Stimulated activated CD4-positive, alpha-beta T cell treated with anti-CD3 and anti-CD28 coated beads, Interleukin-1b, Interleukin-23, amount 100 ng/mL, for 48 hours (primary cell): ENCODE measurements around the gene PARD6A.
"Not testable (repeated sequence)": the region's sequence is repeated elsewhere in the genome, so short reads cannot be mapped to it uniquely, and the experiment has no call there.

ENCODE experiments used
- DNase-seq: peaks from one replicate; pipeline ENCODE4 v3.0.0-alpha.2; 2020

Gene PARD6A

DNA sequence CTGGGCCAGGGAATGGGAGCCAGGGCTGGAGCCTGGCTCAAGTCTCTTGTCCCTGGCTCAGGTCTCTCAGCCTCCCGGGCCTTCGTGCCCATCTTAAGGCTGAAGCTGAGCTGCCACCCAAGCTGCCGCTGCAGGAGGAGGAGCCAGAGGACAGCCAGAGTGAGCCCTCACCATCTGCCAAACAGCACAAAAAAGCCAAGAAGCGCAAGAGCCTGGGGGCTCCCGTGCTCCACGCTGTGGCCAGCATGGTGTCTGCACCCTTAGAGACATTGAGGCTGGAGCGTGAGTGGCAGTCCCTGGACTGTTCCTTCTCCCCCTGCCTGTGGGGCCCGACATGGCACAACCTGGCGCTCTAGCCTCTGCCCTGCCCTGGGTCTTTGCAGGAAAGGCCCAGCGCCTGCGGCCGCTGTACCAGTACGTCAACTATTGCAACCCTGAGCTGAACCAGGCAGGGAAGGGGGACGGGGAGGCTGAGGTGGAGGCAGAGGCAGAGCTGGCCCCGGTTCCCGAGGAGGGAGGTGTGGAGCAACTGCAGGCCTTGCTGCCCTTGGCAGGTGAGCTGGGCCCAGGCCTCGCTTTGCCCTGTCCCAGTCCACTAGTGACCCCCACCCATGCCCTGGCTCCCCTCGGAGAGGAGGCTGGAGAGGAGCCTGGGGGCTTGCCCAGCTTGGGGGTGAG lies 7.2 kb downstream of the PARD6A start:
- peak; percentile 89 for DNase-seq

DNA sequence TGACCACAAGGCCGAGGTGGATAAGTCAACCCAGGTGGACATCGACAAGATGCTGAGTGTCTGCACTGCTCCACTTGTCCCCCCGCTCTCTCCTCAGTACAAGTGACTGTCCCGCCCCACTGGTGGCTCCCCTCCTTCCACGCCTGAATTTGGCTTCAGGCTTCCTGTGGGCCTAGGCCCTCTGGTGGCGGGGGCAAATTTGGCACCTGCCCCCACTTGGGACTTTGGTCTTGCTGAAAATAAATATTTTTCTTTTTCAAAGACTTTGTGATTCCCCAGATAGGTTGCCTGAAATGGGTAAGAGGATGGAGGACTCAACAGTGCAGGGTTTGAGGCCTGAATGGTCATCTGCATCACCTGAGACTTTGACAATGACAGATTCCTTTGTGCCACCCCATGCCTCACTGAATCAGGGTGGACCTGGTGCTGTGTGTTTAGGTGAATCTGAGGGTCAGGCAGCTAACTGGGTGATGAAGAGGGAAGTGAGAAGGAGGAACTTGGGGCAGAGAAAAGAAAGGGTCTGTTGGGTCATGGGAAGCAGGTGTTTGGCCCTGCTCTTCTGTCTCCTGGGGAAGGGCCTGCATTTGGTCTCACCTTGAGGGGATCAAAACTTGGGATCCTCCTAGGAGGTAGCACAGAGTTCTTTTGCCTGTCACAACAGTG lies 7.9 kb downstream of the PARD6A start:
- DNase-seq = no peak

DNA sequence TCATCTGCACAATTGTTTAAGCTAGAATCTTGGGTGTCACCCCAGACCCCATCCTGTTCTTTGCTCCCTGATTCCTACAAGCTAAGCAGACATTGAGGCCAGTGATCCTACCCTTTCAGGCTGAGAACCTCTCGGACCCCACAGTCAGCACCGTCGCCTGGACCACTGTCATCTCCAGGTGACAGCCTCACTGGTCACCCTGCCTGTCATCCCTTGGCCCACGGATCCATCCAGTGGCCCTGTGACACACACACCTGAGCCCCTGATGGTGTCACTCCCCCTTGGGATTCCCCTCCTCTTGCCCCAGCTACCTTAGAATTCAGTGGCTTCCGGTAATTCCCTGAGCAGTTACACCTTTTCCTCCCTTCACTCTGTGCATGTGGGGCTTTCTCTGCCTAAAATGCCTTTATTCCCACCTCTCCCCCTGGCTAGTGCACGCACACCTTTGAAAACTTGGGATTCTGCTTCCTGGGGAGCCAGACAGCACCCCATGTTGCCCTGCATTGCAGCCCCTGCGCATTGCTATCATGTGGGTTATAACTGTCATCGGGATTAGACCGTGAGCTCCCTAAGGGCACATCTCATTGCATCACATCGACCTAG lies 8.8 kb downstream of the PARD6A start:
- no peak for DNase-seq

DNA sequence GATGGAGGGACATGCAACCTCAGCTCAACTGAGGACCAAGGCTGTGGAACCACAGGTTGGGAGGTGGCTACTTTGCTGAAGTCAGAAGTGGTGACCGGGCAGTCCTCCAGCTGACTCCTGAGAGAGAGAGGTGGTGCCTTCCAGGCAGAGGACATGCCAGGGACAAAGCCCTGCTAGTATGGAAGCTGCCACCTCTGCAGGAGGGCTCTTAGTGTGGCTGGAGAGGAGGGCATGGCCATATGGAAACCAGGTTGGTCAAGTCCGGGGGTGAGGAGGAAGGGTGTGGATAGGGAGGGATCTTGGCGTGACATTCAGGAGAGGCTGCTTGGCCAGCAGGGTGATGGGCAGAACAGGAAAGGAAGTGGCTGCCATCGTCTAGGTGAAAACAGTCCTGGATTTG lies 11.5 kb downstream of the PARD6A start:
- DNase-seq = no peak

DNA sequence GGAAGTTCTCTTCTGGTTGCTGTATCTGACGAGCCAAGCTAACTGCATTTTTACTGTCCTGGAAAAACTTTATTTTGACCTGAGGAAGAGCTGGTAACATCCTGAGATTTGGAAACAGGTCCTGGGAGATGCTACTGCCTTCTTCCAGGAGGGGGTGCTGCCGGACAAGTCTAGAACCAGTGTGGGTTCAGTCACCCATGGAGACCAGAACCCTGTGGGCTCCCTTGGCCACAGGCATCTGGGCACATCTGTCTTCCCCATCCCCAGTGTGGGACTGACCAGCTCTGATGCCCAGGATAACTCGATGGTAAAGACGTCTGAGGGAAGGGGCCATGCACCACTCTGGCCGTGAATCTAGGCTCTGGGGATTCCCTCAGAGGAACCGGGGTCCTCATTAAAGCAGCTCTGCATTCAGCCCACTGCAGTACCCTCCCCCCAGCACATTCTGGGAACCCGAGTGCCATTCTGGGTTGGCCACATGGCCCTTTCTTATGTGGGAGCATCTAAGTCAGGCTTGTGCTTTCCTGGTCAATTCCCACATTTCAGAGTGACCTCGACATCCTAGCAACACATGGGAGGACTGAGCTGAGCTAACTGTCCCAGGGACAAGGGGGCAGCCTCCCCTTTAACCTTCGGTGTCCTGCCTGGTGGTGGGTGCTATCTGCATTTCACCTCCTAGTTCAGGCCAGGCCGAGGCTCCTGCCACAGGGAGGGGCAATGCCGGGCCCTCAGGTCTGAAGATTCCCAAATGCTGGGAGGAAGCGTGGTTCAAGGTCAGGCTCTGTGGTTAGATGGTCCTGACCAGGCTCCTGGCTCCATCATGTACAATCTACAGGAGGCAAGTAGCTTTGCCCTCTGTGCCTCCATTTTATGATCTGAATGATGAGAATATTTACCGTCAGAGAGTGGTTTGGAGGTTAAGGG lies 12.2 kb downstream of the PARD6A start:
- DNase-seq = no peak

DNA sequence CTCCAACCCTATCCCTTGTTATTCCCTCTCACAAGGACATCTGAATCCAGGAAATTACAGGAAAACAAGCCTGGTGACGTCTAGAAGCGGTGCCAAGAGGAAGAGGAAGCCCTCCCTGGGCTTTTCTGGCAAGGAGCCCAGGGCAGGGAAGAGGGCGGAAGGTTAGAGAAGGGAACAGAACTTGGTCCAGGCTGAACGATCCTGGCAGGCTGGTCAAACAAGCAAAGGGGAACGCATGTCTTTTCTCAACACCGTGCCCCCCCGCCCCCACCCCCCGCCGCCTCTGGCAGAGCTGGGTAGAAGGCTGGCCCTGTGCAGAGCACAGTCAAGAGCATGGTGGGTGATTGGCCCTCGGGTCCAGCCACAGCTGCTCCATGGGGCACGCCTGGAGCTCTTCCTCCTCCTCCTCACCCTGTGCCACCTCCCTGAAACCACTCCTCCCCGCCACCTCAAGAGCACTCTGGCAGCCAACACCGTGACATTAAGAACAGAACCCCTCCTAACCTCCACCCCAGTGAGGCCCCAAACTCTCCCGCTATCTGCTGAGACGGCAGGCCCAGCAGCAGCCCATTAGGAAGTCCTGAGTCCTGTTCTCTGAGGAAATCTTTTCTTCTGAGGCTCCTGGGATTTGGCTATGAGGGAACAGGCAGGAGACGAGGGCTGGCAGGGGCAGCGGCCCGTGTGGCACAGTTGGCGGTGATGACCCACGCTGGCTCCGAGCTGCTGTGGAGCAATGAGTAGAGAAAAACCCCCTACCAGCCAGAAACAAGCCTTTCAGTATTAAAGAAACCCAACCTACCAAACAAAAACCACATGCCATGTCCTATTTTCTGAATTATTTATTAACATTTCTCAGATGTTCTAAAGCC lies 13.2 kb downstream of the PARD6A start:
- no peak for DNase-seq

DNA sequence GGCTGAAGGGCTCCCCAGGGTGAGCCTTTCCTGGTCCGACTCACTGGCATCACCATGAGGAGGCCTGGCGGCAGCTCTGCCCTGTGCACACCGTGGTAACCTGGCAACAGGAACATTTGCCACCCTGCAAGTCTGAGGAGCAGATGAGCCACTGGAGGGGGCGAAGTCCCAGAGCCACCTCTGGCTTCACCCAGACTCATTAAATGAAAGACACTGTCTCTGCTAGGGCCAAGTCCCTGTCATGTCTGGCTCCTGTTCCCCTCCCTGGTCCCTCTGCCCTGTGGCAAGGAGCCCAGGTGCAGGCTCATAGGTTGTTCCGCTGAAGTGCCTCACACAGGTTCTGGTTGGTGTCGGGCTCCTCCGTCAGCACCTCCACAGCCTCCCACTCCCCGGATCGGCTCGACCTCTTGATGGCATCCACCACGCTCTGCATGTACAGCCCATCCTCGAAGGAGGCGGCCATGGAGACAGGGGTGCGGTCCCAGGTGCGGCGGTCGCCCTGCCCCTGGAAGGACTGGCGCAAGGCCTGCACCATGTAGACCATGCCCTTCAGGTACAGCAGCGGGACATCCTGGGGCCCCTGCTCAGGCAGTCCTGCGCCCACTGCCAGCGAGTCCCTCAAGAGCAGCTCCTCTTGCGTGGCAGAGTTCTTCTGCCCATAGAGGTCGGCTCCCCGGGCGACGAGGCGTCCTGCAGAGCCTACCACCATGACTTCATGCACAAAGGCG lies 14.3 kb downstream of the PARD6A start:
- DNase-seq = no peak

DNA sequence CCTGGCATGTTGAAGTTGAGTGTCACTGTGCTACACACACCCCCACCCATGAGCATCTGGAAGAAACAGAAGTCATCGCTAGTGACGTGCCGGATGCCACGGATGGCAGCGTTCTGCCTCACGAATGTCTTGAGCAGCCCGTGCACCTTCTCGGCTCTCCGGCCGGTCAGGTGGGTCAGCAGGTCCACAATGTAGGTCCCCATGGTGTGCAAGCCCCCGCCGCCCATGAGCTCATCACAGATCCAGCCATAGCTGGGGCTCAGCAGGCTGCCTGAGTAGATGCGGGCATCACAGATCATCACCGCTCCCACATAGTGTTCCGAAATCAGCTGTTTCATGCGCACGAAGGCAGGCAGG lies 14.8 kb downstream of the PARD6A start:
- DNase-seq = no peak

DNA sequence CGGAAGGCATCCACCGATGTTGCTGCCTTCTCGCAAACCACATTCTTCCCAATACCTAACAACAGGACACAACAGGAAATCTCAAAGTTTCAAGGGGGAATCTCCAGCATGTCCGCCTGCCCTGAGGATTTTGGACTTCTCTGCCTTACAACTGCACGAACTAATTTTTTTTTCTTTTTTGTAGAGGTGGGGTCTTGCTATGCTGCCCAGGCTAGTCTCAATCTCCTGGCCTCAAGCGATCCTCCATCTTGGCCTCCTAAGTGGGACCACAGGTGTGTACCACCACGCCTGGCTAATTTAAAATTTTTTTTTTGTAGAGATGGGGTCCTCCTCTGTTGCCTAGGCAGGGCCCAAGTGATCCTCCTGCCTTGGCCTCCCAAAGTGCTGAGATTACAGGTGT lies 15.2 kb downstream of the PARD6A start:
- no peak for DNase-seq

DNA sequence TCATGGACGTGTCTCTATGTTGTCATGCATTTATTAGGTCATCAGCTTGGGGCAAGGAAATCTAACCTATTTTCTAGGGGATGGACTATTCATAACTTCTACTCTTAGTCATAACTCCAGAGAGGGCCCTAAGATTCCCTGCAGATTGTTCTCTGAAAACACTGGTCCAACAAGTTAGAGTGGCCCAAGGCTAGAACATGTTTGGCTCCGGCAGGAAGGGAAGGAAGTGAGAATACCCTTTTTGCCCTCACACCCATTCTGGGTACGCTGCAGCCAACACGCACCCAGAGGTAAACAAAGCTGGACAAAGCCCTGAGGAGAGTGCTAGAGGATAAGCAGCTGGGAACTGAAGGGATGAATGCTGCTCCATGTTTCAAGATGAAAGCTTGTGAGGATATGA lies 15.8 kb downstream of the PARD6A start:
- no peak for DNase-seq

DNA sequence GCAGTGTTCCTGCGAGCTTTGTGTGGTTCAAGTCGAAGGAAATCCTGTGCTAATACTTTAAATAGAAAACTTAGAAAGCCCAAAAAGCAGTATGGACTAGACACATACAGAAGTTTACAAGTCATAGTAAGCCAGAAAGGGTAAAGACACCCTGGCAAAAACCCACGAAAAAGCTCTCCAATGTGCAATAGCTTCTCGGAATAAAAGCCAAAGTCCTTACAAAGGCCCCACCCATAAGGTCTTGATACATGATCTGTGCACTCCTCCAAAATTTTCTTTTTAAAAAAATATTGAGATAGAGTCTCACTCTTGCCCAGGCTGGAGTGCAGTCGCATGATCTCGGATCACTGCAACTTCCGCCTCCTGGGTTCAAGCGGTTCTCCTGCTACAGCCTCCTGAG lies 16.2 kb downstream of the PARD6A start:
- DNase-seq = no peak

DNA sequence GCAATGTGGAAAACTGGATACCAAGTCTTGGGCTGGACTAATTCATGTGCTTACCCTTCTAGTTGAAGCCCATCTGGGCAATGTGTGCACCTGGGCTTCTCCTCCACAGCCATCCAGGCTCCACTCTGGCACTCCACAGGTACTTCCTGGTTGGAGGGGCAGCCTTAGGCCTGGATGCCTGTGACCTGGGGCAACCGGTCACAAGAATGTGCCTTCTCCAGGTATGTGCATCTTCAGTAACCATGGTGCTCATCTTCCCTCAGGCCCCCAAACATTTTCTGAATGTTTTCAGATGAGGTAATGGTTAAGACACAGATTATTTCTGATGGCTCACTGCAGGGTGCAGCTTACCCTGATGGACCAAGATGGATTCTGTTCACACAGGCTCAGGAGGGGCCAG lies 17.0 kb downstream of the PARD6A start:
- DNase-seq = no peak

DNA sequence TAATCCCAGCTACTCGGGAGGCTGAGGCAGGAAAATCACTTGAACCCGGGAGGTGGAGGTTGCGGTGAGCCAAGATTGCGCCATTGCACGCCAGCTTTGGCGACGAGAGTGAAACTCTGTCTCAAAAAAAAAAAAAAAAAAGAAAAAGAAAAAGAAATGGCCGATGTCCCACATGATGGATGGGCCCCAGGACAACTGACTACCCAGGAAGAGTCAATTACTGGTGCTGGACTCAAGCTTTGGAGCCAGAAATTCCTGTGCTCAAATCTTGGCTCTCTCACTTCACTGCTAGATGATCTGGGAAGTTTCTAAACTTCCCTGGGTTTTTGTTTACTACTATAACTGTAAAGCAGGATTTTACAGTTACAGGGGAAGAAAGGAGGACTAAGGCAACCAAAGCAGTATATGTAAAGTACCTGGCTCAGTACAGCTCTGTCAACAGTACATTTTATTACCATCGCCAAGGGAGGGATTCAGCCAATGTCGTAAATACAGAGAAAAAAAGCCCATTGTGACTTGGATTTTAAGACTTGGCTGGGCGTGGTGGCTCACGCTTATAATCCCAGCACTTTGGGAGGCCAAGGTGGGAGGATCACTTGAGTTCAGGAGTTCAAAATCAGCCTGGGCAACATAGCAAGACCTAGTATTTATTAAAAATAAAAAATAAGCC lies 17.7 kb downstream of the PARD6A start:
- no peak for DNase-seq

DNA sequence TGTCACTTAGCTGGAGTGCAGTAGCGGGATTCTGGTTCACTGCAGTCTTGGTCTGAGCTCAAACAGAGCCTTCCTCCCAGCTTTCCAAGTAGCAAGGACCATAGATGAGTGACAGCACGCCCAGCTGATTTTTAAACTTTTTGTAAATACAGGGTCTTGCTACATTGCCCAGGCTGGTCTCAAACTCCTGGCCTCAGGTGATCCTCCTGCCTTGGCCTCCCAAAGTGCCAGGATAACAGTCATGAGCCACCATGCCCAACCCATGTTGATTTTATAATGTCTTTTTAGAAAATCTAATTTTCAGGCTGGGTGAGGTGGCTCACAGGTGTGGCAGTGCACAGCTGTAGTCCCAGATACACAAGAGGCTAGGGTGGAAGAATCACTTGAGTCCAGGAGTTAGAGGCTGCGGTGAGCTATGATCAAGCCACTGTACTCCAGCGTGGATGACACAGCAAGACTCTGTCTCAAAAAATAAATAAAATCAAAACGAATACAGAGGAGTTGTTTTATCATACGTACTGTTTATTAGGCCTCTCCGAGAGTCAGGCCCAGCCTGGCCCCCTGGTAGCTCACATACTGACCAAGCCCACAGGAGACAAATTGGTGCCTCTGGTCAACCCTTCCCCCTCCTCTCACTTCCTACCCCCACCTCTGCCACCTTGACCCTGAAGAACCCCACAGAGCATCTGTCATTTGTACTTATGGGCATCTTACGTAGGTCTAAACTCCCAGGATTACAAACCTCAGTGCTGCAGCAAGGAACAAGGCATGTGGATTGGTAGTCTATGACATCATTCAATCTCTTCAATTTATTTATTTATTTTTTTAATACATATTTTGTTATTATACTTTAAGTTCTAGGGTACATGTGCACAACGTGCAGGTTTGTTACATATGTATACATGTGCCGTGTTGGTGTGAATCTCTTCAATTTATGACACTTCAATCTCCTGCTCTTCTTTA lies 19.5 kb downstream of the PARD6A start:
- DNase-seq = no peak

DNA sequence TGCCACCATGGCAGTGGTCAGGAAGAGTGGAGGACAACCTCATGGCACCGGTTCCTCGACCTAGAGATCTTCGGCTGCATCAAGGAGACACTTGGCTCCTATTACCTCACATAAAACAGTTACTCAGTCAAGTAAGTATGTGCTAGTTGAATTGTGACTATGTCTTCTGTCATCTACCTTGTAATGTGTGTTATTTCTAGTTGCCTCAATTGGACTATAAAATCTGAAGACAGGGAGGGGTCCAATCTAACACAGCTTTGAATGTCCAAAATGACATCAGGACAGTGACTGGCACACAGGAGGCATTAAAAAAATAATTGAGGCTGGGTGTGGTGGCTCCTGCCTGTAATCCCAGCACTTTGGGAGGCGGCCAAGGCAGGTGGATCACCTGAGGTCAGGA lies 23.0 kb downstream of the PARD6A start:
- no peak for DNase-seq

DNA sequence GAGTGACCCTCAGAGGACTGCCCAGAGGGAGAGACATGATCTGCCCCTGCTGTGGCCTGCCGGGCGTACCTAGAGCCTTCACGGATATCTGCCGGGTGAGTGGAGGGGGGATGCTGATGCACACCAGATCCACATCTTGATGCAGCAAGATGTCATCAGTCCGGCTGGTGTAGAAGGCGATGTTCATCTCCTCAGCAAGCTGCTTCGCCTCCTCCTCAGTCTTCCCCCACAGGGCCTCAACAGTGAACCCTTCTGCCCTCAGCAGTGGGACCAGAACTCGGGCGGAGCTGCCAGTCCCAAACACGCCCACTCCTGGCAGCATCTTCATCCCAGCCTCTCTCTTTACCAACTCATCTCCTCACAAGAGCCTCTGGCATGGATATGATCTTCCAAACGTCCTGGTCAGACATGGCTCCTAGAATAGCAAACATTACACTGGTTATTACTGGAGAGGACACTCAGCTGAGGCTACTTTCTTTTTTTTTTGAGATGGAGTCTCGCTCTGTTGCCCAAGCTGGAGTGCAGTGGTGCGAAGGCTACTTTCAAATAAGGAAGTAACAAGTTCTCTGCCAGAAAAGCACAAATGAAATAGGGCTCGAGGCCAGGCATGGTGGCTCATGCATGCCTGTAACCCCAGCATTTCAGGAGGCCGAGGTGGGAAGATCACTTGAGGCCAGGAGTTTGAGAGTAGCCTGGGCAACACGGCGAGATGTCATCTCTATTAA lies 24.8 kb downstream of the PARD6A start:
- no peak for DNase-seq

DNA sequence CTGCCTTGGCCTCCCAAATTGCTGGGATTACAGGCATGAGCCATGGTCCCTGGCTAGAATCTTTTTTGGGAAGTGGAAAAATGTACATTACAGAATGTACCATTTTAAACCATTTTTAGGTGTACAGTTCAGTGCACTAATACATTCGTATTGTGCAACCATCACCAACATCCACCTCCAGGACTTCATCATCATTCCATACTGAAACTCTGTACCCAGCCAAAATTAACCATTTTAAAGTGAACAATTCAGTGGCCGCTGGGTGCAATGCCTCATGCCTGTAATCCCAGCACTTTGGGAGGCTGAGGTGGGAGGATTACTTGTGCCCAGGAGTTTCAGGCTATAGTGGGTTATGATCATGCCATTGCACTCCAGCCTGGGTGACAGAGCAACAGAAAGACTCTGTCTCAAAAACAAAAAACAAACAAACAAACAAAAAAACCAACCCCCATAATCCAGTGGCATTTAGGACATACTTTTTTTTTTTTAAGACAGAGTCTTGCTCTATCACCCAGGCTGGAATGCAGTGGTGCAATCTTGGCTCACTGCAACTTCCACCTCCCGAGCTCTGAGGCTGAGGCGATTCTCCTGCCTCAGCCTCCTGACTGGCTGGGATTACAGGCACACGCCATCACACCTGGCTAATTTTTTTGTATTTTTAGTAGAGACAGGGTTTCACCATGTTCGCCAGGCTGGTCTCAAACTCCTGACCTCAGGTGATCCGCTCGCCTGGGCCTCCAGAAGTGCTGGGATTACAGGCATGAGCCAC lies 32.9 kb downstream of the PARD6A start:
- not testable (repeated sequence) for DNase-seq

DNA sequence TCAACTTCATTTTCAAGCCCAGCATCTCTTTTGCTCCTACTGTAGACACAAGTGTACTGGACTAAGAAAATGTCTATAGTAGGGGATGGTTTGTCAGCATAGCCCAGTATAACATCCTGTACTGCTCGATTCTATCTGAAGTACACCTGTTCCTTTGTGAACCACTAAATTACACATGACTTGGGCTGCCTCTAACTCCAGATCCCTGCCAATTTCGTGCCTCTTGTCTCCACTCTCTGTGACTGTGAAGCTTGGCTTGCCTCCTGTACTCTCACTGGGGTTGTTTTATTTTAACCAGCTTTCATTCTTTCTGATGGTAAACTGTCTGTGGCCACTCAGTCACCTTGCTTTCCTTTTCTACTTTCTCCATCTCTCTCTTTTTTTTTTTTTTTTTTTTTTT lies 33.9 kb downstream of the PARD6A start:
- DNase-seq = no peak
